Smooth muscle cell of the brain vasculature (primary cell): Measurements from ENCODE around the gene GPR107.
"Not testable (repeated sequence)": the region's sequence is repeated elsewhere in the genome, so short reads cannot be mapped to it uniquely, and the experiment has no call there.

Source experiments
- DNase-seq: peaks from one replicate; pipeline ENCODE4 v3.0.0-alpha.2; 2012; ENCODE audit warnings: low read depth, low spot score

GPR107 gene

DNA sequence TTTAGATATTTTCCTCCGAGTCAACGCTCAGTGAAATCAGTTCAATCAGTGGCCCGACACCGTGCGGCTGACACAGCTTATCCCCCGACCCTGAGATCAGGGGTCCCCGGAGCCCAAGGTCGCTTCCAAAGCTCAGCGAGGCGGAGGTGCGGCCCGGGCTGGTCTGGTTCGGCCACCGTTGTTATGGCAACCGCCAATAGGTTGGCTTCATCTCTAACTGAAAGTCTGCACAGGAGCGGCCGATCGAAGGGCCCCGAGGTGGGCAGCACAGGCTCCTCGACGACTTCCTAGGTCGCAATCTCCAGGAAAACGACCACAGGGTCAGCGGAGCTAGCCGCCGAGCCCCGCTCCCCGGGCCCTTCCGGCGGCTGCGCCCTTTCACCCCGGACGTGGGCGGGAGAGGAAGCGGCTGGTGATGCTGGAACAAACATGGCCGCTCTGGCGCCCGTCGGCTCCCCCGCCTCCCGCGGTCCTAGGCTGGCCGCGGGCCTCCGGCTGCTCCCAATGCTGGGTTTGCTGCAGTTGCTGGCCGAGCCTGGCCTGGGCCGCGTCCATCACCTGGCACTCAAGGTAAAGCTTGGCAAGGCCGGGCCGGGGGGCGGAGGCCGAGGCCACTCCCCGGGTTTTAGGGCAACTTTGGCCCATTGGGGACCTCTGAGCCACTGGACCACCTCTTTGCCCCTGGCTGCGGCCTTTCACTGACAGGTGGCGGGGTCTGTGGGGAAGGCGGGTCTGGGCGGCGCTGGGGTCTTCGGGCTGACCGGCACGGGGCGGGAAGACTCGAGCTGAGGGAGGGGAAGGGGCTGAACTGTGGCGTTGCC, at the start of gene GPR107:
Gene GPR107, plus strand, starts transcription at position 403 of the 821 bp plus-strand sequence. Its CDS starts 27 bp downstream, at position 430.
- DNase-seq = no peak

DNA sequence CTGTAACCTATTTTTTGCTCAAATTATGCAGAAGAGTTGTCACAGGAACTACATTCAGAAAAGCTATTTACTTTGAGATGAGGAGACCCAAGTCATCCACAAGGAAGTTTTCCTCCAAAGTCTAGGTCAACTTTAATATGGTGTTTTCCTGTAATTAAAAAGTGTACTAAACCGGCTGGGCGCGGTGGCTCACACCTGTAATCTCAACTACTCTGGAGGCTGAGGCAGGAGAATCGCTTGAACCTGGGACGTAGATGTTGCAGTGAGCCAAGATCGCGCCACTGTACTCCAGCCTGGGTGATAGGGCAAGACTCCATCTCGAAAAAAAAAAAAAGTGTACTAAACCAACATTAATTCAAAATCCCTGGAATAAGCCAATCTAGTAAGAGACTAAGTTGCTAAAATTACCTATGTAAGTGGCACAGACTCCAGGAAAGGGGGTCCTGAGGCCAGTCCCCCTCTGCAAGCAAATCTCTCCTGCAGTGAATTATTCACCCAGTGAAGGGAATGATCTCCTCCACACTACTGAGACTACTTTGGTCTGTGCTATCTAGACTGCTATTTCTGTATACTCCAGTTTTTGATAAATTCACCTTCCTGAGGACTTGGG, 49.7 kb upstream of the GPR107 start:
- DNase-seq = no peak

- not testable (repeated sequence) for DNase-seq
Observed at GRCh38 chr9:130006952-130007351, 46.8 kb upstream of the GPR107 start.

DNA sequence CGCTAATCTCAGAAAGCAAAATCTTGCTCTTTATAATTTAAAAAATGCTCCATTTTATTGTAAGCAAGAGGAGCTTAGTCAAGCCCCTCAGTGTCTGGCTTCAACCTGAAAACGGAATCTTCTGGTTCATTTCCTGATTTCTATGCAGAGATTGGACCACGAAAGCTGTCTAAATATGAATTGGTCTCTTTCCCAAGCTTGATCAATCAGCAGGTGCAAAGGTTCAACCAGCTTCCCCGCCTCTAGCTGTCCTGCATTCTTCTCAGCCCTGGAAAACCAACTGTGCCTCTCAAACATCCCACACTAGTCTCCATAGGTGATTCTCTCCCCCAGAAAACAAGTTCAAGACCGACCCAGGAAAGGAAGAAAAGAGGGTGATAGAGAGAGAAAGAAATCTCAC, 45.2 kb upstream of the GPR107 start:
- DNase-seq = no peak

DNA sequence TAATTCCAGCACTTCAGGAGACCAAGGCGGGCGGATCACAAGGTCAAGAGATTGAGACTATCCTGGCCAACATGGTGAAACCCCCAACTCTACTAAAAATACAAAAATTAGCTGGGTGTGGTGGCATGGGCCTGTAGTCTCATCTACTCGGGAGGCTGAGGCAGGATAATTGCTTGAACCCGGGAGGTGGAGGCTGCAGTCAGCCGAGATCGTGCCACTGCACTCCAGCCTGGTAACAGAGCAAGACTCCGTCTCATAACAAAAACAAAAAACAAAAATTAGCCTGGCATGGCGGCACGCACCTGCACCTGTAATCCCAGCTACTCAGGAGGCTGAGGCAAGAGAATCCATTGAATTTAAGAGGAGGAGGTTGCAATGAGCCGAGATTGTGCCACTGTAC, 44.2 kb upstream of the GPR107 start:
- DNase-seq = not testable (repeated sequence)

GRCh38 chr9:130010151-130010988, 43.3 kb upstream of the GPR107 start:
- DNase-seq = no peak

GRCh38 chr9:130013326-130013725, 40.4 kb upstream of the GPR107 start:
- no peak for DNase-seq

DNA sequence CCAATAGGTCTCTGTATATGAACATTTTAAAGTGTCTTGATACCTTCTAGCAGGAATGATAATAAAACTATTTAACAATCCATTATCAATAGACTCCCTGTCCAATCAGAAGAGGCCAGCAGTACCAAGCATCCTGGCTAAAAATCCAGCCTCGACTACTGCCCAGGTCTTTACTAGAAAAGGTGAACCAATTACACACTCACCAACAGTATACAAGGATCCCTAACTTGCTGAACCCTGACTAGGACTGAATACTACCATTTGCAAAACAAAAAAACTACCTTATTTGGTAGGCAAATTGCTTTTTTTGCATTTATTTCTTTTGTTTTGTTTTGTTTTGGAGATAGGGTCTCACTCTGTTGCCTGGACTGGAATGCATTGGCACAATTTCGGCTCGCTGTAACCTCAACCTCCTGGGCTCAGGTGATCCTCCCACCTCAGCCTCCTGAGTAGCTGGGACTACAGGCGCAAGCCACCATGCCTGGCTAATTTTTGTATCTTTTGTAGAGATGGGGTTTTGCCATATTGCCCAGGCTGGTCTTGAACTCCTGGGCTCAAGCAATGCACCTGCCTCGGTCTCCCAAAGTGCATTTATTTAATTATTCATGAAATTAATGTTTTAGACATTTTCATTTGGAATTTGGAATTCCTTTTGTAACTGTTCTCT, 38.2 kb upstream of the GPR107 start:
- no peak for DNase-seq

DNA sequence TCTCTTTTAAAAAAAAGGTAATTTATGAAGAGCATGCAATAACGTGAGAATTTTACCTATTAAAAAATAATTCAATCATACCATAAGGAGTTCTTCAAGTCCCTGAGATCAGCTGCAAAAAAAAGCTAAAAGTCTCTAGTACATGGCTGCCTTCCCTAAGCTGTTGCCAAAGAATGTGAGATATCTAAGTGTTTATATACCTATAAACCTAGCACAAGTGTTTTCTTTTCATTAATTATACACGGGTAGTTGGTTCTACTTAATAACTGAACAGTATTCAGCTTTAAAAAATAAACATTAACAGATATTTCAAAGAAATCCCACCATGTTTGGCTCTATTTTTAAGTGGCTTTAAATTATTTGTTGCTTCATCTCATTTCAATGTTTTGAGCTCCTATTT, 36.6 kb upstream of the GPR107 start:
- DNase-seq = no peak

DNA sequence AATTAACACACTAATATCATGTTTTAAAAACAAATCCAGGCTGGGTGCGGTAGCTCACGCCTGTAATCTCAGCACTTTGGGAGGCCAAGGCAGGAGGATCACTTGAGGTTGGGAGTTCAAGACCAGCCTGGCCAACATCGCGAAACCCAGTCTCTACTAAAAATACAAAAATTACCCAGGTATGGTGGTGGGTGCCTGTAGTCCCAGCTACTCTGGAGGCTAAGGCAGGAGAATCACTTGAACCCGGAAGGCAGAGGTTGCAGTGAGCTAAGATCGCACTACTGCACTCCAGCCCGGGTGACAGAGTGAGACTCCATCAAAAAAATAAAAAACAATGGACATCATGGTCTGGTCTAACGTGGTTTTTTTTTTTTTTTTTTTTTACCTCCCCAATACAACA, 36.2 kb upstream of the GPR107 start:
- not testable (repeated sequence) for DNase-seq

- DNase-seq = no peak
Observed at GRCh38 chr9:130018265-130018664, 35.4 kb upstream of the GPR107 start.

DNA sequence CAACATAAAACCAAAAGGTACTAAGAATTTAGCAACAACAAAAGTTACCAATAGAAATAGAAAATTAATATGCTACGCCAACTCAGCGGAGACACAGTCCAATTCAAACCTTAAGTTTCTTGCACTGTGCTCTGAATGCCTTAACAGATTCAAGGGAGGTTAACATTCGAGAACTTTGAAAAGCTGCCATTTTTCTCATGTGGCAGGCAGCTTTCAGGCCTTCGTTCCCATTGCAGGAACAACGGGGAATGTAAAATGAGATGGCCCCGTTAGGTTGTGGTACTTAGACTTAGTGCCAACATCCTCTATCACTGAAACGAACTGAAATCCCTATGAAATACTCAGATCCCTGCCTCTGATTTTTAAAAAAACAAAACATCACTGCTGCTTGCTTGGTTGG, 33.1 kb upstream of the GPR107 start:
- no peak for DNase-seq

DNA sequence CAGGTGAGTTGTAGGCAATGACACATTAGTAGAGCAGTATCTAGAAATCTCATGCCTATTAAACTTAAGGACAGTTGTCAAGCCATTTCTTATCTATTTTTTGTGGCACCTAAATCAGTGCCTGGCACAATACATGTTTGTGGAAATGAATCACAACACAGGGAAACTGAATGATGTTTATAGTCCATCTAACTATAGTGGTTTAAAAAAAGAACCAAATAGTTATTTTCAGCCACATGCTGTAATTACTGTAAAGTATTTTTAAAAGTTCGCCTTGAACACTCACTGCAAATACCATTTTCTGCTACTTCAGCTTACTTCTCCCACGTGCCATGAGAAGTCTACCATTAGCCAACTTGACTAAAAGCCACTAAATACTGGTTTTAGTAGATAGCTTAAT, 32.6 kb upstream of the GPR107 start:
- DNase-seq = no peak

DNA sequence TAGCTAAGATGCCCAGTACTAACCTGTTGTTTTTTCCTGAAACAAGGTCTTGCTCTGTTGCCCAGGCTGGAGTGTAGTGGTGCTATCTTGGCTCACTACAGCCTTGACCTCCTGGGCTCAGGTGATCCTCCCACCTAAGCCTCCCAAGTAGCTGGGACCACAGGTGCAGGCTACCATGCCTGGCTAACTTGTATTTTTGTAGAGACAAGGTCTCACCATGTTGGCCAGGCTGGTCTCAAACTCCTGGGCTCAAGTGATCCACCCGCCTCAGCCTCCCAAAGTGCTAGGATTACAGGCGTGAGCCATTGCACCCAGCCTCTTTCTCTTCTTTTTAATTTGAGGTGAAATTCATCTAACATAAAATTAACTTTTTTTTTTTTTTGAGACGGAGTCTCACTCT, 31.9 kb upstream of the GPR107 start:
- DNase-seq = not testable (repeated sequence)

DNA sequence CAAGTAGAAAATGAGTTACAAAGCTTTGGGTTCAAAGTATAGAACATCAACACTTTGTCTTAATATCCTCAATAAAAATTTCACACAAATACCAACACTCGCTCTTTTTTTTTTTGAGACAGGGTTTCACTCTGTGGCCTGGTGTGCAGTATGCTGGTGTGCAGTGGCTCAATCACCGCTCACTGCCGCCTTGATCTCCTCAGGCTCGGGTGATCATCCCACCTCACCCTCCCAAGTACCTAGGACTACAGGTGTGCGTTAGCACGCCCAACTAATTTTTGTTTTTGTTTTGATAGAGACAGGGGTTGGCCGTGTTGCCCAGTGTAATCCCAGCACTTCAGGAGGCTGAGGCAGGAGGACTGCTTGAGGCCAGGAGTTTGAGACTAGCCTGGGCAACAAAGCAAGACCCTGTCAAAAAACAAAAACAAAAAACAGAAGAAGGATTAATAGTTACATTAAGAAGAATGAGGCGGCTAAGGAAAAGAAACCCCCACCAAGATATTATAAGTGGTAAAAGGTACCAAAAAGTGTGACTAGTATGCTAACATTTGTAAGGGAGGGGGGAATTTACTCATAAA, 31.1 kb upstream of the GPR107 start:
- no peak for DNase-seq

DNA sequence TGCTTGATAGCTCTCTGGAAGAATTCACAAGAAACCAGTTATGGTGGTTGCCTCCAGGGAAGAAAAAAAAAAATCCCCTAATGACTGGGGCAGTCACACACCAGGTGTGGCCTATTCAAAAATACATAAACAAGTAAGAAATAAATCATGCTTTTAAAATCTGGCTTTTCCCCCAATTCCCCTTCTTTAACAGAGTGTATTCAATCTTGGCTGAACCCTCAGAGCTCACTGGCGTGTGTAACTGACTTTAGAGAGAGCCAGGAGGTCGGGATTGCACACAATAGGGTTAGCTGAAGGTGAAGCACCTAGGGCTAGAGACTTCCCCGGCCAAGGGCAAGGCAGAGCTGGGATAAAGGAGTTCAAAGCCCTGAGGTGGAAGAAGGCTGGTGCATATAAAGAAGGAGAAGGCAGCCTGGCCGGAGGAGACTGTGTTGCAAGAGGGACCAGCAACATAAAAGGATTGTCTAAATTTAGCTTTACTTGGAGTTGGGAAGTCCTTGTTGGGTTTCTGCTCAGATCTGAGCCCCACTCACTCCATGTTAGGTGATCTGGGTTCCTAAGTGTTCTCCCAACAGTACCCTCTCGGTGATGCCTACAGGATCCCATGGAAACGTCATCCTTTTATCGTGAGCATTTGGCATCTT, 30.4 kb upstream of the GPR107 start:
- no peak for DNase-seq

DNA sequence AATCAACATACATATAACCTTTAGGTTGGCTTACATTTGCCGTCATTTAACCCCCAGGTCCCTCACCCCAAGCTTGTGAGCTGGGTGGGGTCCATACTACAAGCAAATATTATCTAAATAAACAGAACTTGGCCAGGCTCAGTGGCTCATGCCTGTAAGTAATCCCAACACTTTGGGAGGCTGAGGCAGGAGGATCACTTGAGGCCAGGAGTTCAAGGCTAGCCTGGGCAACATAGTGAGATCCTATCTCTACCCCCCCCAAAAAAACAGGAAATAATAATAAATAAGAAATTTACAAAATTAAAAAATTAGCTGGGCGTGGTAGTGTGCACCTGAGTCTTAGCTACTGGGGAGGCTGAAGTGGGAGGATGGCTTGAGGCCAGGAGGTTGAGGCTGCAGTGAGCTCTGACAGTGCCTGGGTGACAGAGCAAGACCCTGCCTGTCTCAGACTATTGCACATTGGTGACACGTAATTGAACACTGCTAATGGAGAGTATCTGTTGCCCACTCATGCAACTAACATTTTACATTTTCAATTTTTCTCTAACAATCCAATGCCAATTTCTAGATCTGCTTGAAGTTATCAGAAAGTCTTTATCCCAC, 29.6 kb upstream of the GPR107 start:
- DNase-seq = no peak

GRCh38 chr9:130024597-130024994, 29.1 kb upstream of the GPR107 start:
- DNase-seq = no peak

GRCh38 chr9:130026583-130027340, 26.9 kb upstream of the GPR107 start:
- DNase-seq = no peak
